DMS153 (cell line): ENCODE data around the gene IFNL2.
"Not testable (repeated sequence)": the region's sequence is repeated elsewhere in the genome, so short reads cannot be mapped to it uniquely, and the experiment has no call there.

ENCODE experiments used
- DNase-seq: peaks from one replicate; lab custom pipeline; 2025; lab: John Stamatoyannopoulos, UW

IFNL2 gene

DNA sequence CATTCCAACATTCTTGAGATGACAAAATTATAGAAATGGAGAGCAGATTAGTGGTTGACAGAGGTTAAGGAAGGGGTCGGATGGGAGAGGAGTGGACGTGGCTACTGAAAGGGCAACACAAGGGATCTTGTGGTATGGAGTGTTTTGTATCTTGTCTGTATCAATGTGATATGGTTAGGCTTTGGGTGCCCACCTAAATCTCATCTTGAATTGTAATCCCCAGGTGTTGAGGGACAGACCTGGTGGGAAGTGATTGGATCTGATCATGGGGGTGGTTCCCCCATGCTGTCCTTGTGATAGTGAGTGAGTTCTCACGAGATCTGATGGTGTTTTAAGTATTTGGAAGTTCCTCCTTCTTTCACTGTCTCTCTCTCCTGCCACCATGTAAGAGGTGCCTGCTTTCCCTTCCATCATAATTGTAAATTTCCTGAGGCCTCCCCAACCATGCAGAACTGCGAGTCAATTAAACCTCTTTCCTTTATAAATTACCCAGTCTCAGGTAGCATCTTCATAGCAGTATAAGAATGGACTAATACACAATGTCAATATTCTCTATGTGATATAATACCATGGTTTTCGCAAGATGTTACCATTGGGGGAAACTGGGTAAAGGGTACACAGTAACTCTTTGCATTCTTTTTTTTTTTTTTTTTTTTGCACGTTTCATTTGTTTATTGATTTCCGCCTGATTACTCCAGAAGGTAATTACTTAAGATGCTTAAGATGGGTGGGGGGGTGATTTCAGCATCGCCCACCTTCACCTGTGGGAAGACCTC, 14.6 kb upstream of the IFNL2 start:
- no peak for DNase-seq

DNA sequence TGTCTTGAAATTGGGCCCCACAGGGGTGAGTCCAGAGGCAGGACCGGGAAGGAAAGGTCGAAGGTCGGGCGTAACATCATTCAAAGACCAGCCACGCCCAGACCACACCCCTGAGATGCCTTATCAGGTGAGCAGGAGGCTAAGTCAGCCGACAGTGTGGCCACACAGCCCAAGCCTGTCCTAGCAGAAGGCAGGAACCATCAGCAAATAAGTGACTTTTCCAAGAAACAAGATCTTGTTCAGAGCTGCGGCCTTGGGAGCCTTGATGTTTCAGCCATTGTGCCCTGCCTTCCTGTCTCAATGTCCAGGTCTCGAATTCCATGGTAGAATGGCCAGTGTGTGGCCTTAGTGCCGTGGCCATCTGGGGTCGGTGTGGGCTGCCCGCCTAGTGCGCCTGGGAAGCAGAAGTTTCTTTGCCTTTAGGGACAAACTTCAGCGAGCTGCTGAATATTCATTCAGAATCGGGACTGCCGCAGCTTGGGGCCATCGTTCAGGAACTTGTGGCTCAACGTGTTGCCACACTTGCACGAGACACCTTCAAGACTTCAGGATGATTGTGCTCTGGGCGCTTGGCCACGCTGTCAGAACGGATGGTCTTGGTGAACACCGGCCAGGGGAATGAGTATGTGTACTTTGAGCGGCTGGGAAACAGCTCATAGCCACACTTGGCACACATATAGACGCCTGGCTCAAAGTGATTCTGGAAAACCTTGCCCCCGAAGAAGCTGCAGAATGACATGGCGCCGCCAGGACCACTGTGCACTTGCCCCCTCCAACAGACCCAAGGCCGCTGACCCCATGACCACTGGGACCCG, 13.5 kb upstream of the IFNL2 start:
- DNase-seq, result no peak

DNA sequence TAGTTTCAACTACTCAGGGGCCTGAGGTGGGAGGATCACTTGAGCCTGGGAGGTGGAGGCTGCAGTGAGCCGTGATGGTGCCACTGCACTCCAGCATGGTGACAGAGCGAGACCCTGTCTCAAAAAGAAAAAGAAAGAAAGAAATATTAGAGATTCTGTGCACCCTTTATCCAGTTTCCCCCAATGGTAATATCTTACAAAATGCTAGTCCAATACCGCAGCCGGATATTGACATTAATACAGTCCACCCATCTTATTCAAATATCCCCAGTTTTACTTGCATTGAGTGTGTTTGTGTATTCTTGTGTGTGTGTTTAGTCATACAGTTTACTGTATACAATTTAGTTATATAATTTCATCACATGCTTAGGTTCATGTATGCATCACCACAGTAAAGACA, 11.0 kb upstream of the IFNL2 start:
- no peak for DNase-seq

- no peak for DNase-seq
Measured at GRCh38 chr19:39261704-39262103, 6.5 kb upstream of the IFNL2 start.

- no peak for DNase-seq
Measured at GRCh38 chr19:39262496-39262895, 5.7 kb upstream of the IFNL2 start.

DNA sequence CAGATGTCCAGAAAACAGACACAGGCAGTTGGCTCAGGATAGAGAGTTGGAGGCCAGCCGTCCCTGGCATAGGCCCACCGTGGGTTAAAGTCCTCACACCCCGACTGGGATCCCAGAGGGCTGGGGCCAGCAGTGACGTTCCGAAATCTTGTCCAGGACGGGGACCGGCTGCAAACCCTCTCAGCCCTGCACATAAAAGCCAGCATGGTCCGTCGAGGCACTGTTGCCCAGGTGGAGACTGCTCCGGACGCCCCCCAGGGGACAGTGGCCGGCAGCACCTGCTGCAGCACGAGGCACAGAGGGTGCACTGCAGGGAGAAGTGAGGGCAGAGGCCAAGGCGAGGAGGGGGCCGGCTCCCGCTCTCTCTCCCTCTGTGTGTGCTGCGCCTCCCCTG, 4.3 kb upstream of the IFNL2 start:
- DNase-seq, result no peak

- DNase-seq, result no peak
Measured at GRCh38 chr19:39264306-39265290, 3.6 kb upstream of the IFNL2 start.

GRCh38 chr19:39265321-39265916, 2.8 kb upstream of the IFNL2 start:
- peak; percentile 10 for DNase-seq

DNA sequence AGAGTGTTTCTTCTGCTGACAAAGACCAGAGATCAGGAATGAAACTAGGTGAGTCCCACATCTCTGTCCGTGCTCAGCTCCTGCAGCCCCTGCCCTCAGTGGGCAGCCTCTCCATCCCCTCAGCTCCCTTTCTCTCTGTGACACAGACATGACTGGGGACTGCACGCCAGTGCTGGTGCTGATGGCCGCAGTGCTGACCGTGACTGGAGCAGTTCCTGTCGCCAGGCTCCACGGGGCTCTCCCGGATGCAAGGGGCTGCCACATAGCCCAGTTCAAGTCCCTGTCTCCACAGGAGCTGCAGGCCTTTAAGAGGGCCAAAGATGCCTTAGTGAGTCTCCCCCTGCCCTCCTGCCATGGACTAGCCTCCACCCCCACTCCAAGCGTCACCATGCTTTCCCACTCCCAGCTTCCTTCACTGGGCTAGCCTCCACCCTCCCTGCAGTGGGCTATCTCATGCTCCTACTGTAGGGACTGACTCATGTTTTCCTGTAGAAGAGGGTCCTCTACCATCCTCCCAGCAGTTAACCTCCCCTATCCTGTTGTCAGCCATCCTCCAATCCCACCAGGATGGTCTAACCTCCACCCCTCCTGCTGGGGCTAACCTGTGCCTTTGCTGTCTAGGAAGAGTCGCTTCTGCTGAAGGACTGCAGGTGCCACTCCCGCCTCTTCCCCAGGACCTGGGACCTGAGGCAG, 481 bp downstream of the IFNL2 start:
- DNase-seq, result not testable (repeated sequence)

DNA sequence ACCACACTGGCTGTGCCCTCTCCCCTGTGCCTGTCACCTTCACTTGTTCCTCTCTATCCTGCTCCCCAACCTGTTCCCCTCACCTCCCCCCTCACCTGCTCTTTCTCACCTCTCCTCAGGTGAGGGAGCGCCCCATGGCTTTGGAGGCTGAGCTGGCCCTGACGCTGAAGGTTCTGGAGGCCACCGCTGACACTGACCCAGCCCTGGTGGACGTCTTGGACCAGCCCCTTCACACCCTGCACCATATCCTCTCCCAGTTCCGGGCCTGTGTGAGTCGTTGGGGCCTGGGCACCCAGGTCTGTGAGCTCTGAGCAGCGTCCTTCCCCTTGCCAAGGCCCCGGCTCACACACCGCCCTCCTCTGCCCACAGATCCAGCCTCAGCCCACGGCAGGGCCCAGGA, 1.2 kb downstream of the IFNL2 start:
- not testable (repeated sequence) for DNase-seq

DNA sequence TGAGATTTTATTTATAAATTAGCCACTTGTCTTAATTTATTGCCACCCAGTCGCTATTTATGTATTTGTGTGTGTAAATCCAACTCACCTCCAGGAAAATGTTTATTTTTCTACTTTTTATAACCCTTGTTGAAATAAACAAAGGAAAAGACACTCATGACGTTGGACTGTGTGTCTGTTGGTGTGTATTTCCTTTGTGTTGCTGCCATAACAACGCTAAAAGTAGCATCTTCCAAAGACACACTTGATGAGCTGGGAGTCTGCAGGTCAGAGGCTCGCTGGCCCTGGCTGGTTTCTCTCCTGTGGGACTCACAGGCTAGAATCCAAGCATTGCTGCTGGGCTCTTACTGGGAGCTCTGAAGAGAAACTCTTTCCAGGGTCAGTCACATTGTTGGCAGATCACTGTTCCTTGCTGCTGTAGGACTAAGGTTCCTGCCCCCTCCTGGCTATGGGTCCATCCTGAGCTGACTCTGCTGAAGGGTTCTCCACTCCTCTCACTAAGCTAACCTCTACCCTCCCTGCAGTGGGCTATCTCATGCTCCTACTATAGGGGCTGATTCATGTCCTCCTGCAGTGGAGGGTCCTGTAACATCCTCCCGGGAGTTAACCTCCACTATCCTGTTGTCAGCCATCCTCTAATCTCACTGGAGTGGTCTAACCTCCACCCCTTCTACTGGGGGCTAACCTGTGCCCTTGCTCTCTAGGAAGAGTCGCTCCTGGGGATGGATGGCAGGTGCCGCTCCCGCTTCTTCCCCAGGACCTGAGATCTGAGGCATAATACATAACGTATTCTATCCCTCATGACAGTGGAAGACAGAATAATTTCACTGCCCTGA, 2.1 kb downstream of the IFNL2 start:
- DNase-seq, result peak; percentile 70

GRCh38 chr19:39273859-39274258, 5.7 kb downstream of the IFNL2 start:
- not testable (repeated sequence) for DNase-seq

DNA sequence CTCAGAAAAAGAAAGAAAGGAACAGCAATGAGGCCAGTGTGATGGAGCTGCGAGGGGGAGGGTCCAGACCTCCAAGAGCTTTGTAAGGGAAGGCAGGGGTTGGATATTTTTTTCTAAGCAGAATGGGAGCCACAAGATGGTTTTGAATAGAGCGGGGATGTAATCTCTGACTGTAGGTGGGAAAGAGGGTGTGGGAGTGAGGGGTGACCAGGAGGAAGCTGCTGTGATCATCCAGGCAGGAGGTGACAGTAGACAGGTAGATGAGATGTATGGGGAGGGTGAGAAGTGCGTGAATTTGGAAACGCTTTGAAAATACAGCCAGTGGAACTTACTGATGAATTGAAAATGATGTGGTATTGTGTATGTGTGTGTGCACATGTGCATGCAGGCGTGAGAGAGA, 7.4 kb downstream of the IFNL2 start:
- no peak for DNase-seq

DNA sequence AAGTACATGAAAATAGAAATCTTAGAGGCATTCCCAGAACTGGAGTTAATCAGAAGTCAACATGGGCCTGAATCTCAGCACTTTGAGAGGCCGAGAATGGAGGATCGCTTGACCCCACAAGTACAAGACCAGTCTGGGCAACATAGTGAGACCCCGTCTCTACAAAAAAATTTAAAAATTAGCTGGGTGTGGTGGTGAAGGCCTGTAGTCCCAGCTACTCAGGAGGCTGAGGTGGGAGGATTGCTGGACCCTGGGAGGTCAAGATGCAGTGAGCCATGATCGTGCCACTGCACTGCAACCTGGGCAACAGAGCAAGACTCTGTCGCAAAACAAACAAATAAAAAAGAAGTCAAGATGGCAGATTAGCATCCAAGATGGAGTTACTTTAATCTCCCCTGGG, 8.5 kb downstream of the IFNL2 start:
- no peak for DNase-seq

GRCh38 chr19:39277598-39277997, 9.4 kb downstream of the IFNL2 start:
- DNase-seq, result no peak

DNA sequence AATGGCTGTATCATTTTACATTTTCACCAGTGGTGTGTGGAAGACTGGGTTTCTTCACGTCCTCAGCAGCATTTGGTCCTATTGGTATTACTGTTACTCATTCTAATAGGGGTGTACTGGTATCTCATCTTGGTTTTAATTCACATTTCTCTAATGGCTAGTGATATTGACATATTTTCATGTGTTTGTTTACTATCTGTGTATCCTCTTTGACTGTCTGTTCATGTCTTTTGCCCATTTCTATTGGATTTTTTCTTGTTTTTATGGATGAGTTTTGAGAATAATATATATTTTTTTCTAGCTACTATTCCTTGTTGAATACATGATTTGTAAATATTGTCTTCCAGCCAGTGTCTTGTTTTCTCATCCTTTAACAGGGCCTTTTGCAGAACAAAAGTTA, 13.8 kb downstream of the IFNL2 start:
- DNase-seq, result no peak

DNA sequence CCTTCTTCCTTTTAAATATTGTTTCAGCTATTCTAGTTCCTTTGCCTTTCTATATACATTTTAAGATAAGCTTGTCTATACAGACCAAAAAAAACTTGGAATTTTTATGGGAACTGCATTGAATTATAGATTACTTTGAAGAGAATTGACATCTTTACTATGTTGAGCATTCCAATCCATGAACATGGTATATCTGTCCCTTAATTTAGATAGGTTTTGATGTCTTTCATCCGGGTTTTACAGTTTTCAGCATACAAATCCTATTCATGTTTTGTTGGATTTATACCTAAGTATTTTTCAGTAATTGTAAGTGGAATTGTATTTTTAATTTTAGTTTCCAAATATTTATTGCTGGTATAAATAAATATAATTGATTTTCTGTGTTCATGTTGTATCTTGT, 15.8 kb downstream of the IFNL2 start:
- no peak for DNase-seq

DNA sequence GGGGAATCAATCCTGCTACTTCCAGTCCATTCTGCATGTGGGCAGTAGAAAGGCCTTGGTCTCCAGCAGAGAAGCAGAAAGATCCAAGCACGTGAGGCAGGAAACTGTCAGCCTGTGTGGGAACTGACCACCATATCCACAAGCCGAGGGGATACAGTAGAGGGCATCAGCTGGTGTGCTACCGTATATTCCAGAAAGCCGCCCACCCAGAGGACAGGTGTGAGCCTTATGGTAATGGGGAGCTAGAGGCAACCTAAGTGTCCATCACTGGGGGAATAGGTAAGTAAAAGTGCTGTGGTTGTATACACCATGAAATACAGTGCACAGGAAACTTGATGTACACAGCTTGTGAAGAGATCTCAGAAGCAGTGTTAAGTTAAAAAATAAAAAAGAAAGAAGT, 25.2 kb downstream of the IFNL2 start:
- no peak for DNase-seq

GRCh38 chr19:39296055-39296645, 28.0 kb downstream of the IFNL2 start, which contains the start of gene IFNL1:
Gene IFNL1, plus strand, starts transcription at chr19:39296407. Its CDS starts 15 bp downstream, at chr19:39296422.
- no peak for DNase-seq

DNA sequence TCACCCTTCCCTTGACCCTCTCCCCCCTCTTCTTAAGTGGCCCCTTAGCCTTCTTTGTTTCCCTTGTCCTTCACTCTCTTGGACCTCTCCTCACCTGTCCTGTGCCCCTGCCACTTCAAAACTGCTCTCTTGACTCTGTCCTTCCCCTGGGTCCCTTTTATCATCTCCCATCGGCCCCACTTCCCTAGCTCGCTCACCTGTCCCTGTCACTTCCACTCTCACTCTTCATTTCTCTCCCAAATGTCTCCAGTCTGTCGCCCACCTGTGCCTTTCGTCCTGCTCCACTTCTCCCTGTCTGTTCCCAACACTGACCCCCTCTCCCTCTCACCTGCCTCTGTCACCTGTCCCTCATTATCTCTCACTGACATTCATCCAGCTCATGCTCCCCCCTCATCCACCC, 28.7 kb downstream of the IFNL2 start:
- no peak for DNase-seq
